Colonic mucosa (tissue), 4 donors: ENCODE results near the gene GPD1. TPM values are rescaled to one million over a fixed set of nuclear protein-coding genes. Genes with fewer than 3 reads are reported as not detected.

Experiments used
- DNase-seq: peaks from one replicate; pipeline ENCODE4 v3.0.0-alpha.2; 2020
- H3K27ac ChIP-seq: fragments of 200-600 bp; one replicate; pipeline ENCODE4 v1.8.0; 2021
- H3K27me3 ChIP-seq: fragments of 200-600 bp; one replicate; pipeline ENCODE4 v1.8.0; 2021
- H3K36me3 ChIP-seq: fragments of 200-600 bp; one replicate; pipeline ENCODE4 v1.8.0; 2021
- H3K4me1 ChIP-seq: fragments of 200-600 bp; one replicate; pipeline ENCODE4 v1.8.0; 2021; ENCODE audit warnings: mild to moderate bottlenecking
- H3K4me3 ChIP-seq: fragments of 200-600 bp; one replicate; pipeline ENCODE4 v1.8.0; 2021
- H3K9ac ChIP-seq, 2 donors: one replicate each; pipeline ENCODE4 v1.7.0; 2013; ENCODE audit warnings: control low read depth in 2 of 2, low read depth in 2 of 2, low read length in 2 of 2
- H3K9me3 ChIP-seq: fragments of 200-600 bp; one replicate; pipeline ENCODE4 v1.8.0; 2021
- intact Hi-C: fragments of 100-400 bp; cut with DNase I; formaldehyde crosslinking; loops from one replicate; pipeline ENCODE4 v1.14.1; 2022
- total RNA-seq, 2 donors: library from RNA; stranded (reverse); fragmentation: NEBNext Ultra II Directional in 1 of 2; extraction: Animal tissue kit (Norgen Biotek cat#: 25700) in 1 of 2; gene quantifications; one replicate each; pipeline ENCODE4 v1.2.1, GENCODE V29; 2021
- TF ChIP-seq, protein P1 (sequence below): fragments of 200-600 bp; IDR thresholded peaks from one replicate; pipeline ENCODE4 v1.8.0; 2022; ENCODE audit warnings: antibody characterized with exemption, mild to moderate bottlenecking
- donor health status: healthy.
- donor health status: DM: no; HTN: no; CAD: no.
- donor health status: DM: no; HTN: no; CAD: no.

The GPD1 gene
- total RNA-seq, 2 donors from 2014 or later = 2.1 to 3.4 TPM

DNA sequence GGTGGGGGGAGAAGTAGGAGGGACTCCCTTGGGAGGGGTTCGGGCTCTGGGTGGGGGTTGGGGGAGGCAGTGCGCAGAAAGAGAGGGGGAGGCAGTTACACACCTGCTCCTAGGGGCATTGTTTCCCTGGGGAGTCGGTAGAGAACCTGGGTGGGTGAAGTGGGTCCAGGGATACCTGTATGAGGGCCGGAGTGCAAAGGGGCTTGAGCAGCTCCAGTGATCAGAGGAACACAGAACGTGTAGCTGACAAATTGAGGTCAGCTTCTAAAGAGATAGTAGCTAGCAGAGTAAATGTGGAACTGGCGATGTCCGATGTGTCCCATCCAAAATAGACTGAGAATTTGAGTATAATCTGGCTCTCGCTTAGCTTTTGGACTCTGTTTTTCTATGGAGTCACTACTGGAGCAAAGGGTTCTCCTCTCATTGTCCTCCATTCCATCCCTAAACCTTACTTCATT is 18.2 kb upstream of the GPD1 start:
- TF ChIP-seq, protein P1, sequence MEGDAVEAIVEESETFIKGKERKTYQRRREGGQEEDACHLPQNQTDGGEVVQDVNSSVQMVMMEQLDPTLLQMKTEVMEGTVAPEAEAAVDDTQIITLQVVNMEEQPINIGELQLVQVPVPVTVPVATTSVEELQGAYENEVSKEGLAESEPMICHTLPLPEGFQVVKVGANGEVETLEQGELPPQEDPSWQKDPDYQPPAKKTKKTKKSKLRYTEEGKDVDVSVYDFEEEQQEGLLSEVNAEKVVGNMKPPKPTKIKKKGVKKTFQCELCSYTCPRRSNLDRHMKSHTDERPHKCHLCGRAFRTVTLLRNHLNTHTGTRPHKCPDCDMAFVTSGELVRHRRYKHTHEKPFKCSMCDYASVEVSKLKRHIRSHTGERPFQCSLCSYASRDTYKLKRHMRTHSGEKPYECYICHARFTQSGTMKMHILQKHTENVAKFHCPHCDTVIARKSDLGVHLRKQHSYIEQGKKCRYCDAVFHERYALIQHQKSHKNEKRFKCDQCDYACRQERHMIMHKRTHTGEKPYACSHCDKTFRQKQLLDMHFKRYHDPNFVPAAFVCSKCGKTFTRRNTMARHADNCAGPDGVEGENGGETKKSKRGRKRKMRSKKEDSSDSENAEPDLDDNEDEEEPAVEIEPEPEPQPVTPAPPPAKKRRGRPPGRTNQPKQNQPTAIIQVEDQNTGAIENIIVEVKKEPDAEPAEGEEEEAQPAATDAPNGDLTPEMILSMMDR = no peak

GRCh38 chr12:50086148-50086547 is 17.7 kb upstream of the GPD1 start:
- Histone ChIP-seq H3K36me3 (peaks cover 14% of the 10 kb centered on the region), H3K4me3 (peak overlapping the region; percentile 93)

More for the DNA sequence above, 18.2 kb upstream of the GPD1 start:
- peak overlapping the region; percentile 88 for H3K27ac ChIP-seq
- H3K4me3 ChIP-seq = peak overlapping the region; percentile 93
- no peaks in the 10 kb centered on the region for H3K9me3 ChIP-seq
- no peaks in the 10 kb centered on the region for H3K4me1 ChIP-seq
- H3K36me3 ChIP-seq = peaks cover 14% of the 10 kb centered on the region
- no peaks in the 10 kb centered on the region for H3K27me3 ChIP-seq
- intact Hi-C loops = loop anchor here (10.0 kb wide), 1 partner anchor 229 kb away; no protein-coding TSS in a partner anchor
- peak overlapping the region; percentile 36 to 52 for H3K9ac ChIP-seq
- no peak for DNase-seq

GRCh38 chr12:50087151-50087550 is 16.7 kb upstream of the GPD1 start:
- Histone ChIP-seq H3K36me3 (peaks cover 20% of the 10 kb centered on the region), H3K9me3 (no peaks in the 10 kb centered on the region), H3K4me1 (no peaks in the 10 kb centered on the region), H3K27me3 (no peaks in the 10 kb centered on the region), H3K4me3 (no peak overlapping the region), H3K9ac (no peak overlapping the region), H3K27ac (no peak overlapping the region)
- no peak for DNase-seq
- intact Hi-C loops = loop anchor here (10.0 kb wide), 1 partner anchor 228 kb away; no protein-coding TSS in a partner anchor
- TF ChIP-seq, protein P1 = no peak

More at GRCh38 chr12:50086148-50086547, 17.7 kb upstream of the GPD1 start:
- Histone ChIP-seq H3K4me1 (no peaks in the 10 kb centered on the region), H3K27ac (no peak overlapping the region), H3K27me3 (no peaks in the 10 kb centered on the region), H3K9ac (peak overlapping the region; percentile 36 to 52), H3K9me3 (no peaks in the 10 kb centered on the region)
- TF ChIP-seq, protein P1 = no peak
- DNase-seq = no peak
- intact Hi-C loops = loop anchor here (10.0 kb wide), 1 partner anchor 229 kb away; no protein-coding TSS in a partner anchor

DNA sequence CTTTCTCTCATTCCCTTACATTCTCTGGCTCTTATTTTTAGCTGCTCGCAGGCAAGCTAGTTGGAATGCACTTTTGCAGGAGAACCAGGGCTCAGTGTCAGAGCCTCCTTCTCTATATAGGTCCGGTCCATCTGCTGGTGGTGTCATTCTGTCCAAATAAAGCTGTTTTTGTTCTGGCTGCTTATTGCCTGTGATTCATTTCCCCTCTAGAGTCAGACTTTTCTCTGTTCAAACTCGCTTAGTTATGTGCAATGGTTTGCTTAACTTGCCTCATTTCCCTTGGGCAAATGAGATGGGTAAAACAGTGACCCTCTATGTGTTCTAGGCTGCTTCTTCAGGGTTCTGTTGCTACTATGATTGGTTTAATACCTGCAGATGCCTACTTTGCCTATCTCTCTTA is 15.8 kb upstream of the GPD1 start:
- Histone ChIP-seq H3K27me3 (no peaks in the 10 kb centered on the region), H3K9me3 (no peaks in the 10 kb centered on the region), H3K9ac (no peak overlapping the region), H3K27ac (no peak overlapping the region), H3K36me3 (peaks cover 22% of the 10 kb centered on the region), H3K4me3 (no peak overlapping the region), H3K4me1 (no peaks in the 10 kb centered on the region)
- DNase-seq = no peak
- intact Hi-C loops = loop anchor here (10.0 kb wide), 1 partner anchor 227 kb away; no protein-coding TSS in a partner anchor
- TF ChIP-seq, protein P1 = no peak

DNA sequence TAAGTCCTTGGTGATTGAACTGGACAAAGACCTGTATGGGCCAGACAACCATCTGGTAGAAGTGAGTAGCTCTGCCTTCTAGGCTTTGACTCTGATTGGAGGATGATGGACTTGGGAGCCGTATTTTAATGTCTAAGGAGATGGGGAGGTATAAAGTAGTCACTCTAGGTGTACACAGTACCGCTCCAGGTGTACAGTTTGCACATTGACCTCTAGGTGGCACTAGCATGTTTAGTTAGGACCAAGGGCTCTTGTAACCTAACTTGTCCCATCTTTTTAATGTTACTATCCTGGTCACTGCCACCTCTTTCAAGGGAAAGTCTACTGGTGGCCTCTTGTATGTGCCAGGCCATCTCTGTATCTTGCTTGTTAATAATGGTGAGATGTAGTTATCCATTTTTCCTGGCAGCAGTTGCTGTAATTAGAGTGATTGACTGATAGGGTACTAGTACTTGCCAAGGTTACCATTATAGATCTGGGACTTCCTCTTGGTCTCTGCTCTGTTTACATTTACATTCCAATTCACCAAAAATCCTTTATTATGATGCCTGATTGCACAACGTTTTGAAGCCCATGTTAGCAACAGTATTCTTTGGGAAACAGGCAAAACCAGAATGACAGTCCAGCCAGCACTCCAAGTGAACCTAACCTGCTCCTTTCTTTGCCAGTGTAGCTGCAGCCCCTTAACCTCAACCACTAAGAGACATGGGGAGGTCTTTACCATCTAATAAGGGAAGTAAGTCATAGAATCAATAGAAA is 15.1 kb upstream of the GPD1 start:
- Histone ChIP-seq H3K27me3 (no peaks in the 10 kb centered on the region), H3K9me3 (no peaks in the 10 kb centered on the region), H3K36me3 (peaks cover 22% of the 10 kb centered on the region), H3K27ac (no peak overlapping the region), H3K4me3 (no peak overlapping the region), H3K9ac (no peak overlapping the region), H3K4me1 (no peaks in the 10 kb centered on the region)
- TF ChIP-seq, protein P1 = peak; percentile 73
- peak; percentile 81 for DNase-seq
- intact Hi-C loops = loop anchor here (10.0 kb wide), 1 partner anchor 226 kb away; no protein-coding TSS in a partner anchor
